Measurements from ENCODE around the gene DDX11. TPM values are rescaled to one million over a fixed set of nuclear protein-coding genes. Genes with fewer than 3 reads are reported as not detected.

The DDX11 gene
- total RNA-seq, 1 experiment from 2014 or later, result 136 TPM

- TF ChIP-seq REST (IDR thresholded peaks at IDR 0.05; ENCODE audit: low read depth) (no peak), MAX (IDR thresholded peaks at IDR 0.05) (no peak), EZH2phosphoT487 (IDR thresholded peaks at IDR 0.05; ENCODE audit: borderline replicate concordance) (no peak)
These were observed 43.6 kb upstream of the DDX11 start (continued) for GRCh38 chr12:31029916-31030562.

GRCh38 chr12:31031951-31032335 lies 41.7 kb upstream of the DDX11 start:
- ChIA-PET POLR2A (no interaction called here), CTCF (no interaction called here), RAD21 (ENCODE audit: low non-redundant PET in 1 of 2, low total read pairs in 2 of 2, uncharacterized antibody in 2 of 2, unreplicated experiment in 2 of 2) (no interaction called here)
- DNase-seq (ENCODE audit: low read depth, low spot score) (no peak), ATAC-seq (no peak)
- H2AFZ ChIP-seq (ENCODE audit: low read depth, low read length, poor library complexity, severe bottlenecking), result no peak overlapping the region
- no peak overlapping the region for H3K4me3 ChIP-seq (replicated peaks in 1 of 2; ENCODE audit: low read depth in 1 of 2, low read length in 2 of 2)
- BruUV-seq (replicated peaks), result no TSS peak
- H3K9me3 ChIP-seq (ENCODE audit: control insufficient read depth in 1 of 2, insufficient read depth in 1 of 2, low read depth in 1 of 2, low read length in 2 of 2), result no peaks in the 10 kb centered on the region
- intact Hi-C loops (cut with micrococcal nuclease), result no loop called here
- no peak for TF ChIP-seq CTCF (IDR thresholded peaks at IDR 0.05 in 2 of 3, conservative IDR thresholded peaks at IDR 0.05 in 1 of 3; ENCODE audit: borderline replicate concordance in 1 of 3, insufficient read depth in 1 of 3, low read depth in 2 of 3, low read length in 2 of 3)
- TF ChIP-seq CEBPB (IDR thresholded peaks at IDR 0.05; ENCODE audit: low read depth), result no peak
- no peak for TF ChIP-seq POLR2AphosphoS5 (IDR thresholded peaks at IDR 0.05; ENCODE audit: low read depth, low read length)
- TF ChIP-seq ATF3 (IDR thresholded peaks at IDR 0.05), result no peak
- TF ChIP-seq POLR2A (IDR thresholded peaks at IDR 0.05; ENCODE audit: borderline replicate concordance, extremely low read depth, insufficient read depth, insufficient read length), result no peak
- no peaks in the 10 kb centered on the region for H3K79me2 ChIP-seq (ENCODE audit: insufficient read depth, low read length)
- no peak overlapping the region for H3K4me2 ChIP-seq (ENCODE audit: low read length)
- H3K27ac ChIP-seq (ENCODE audit: low read depth, low read length), result no peak overlapping the region
- H3K9me2 ChIP-seq (ENCODE audit: insufficient read depth), result no peaks in the 10 kb centered on the region
- no peaks in the 10 kb centered on the region for H4K20me1 ChIP-seq (ENCODE audit: insufficient read depth)
- no peak overlapping the region for H3K9ac ChIP-seq (ENCODE audit: low read length)
- peaks cover 24 to 33% of the 10 kb centered on the region in 2 experiments for H3K4me1 ChIP-seq (ENCODE audit: control insufficient read depth in 1 of 2, insufficient read depth in 2 of 2, low read length in 2 of 2)
- no peaks in the 10 kb centered on the region for H3K36me3 ChIP-seq (ENCODE audit: control insufficient read depth in 1 of 2, insufficient read depth in 2 of 2, low read length in 2 of 2)
- no peaks in the 10 kb centered on the region for H3K27me3 ChIP-seq (ENCODE audit: insufficient read depth, low read length)
